Measurements from ENCODE around the gene SLC2A5. TPM values are rescaled to one million over a fixed set of nuclear protein-coding genes. Genes with fewer than 3 reads are reported as not detected.
"Not testable (repeated sequence)": the region's sequence is repeated elsewhere in the genome, so short reads cannot be mapped to it uniquely, and the experiment has no call there.

SLC2A5 gene
- total RNA-seq, 1 donor from 2014 or later, result 3.6 TPM

DNA sequence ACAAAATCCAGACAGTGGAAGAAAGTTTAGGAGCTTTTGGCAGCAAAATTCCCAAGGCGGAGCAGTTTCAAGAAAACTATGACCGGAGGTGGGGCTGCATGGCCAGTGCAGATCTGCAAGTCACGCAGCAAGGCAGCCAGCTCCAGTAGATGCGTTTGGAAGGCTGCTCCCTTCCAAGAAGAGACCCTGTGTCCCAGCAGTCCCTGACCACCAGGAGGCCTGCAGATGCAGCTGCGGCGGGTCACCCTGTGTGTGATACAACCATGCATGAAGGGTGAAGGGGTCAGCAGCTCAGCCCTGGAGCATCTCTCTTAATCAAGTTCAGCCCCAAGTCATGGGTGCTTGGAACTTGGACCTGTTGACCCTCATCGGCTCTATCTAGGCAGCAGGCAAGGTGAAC is 30.1 kb upstream of the SLC2A5 start:
- no peak overlapping the region for H3K4me3 Mint-ChIP-seq
- POLR2A ChIA-PET, result interaction anchor here (0.6 to 1.0 kb wide), 2 partner anchors 30 to 48 kb away, joined by 3 read pairs; no protein-coding TSS in a partner anchor
- intact Hi-C loops (cut with micrococcal nuclease), result no loop called here
- H3K27ac Mint-ChIP-seq, result no peak overlapping the region
- peaks cover 13% of the 10 kb centered on the region for H3K36me3 Mint-ChIP-seq (ENCODE audit: low read depth)
- ATAC-seq (ENCODE audit: low read depth) (no peak), DNase-seq (no peak)
- TF ChIP-seq, protein P1, sequence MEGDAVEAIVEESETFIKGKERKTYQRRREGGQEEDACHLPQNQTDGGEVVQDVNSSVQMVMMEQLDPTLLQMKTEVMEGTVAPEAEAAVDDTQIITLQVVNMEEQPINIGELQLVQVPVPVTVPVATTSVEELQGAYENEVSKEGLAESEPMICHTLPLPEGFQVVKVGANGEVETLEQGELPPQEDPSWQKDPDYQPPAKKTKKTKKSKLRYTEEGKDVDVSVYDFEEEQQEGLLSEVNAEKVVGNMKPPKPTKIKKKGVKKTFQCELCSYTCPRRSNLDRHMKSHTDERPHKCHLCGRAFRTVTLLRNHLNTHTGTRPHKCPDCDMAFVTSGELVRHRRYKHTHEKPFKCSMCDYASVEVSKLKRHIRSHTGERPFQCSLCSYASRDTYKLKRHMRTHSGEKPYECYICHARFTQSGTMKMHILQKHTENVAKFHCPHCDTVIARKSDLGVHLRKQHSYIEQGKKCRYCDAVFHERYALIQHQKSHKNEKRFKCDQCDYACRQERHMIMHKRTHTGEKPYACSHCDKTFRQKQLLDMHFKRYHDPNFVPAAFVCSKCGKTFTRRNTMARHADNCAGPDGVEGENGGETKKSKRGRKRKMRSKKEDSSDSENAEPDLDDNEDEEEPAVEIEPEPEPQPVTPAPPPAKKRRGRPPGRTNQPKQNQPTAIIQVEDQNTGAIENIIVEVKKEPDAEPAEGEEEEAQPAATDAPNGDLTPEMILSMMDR (IDR thresholded peaks at IDR 0.05), result no peak
- peaks cover 2% of the 10 kb centered on the region for H3K27me3 Mint-ChIP-seq
- H3K4me1 Mint-ChIP-seq, result no peaks in the 10 kb centered on the region
- no peaks in the 10 kb centered on the region for H3K9me3 Mint-ChIP-seq
- CTCF ChIA-PET, result interaction anchor here (1.2 to 4.0 kb wide), 3 partner anchors 89 to 181 kb away, joined by 4 to 40 read pairs (median 4); no protein-coding TSS in a partner anchor

DNA sequence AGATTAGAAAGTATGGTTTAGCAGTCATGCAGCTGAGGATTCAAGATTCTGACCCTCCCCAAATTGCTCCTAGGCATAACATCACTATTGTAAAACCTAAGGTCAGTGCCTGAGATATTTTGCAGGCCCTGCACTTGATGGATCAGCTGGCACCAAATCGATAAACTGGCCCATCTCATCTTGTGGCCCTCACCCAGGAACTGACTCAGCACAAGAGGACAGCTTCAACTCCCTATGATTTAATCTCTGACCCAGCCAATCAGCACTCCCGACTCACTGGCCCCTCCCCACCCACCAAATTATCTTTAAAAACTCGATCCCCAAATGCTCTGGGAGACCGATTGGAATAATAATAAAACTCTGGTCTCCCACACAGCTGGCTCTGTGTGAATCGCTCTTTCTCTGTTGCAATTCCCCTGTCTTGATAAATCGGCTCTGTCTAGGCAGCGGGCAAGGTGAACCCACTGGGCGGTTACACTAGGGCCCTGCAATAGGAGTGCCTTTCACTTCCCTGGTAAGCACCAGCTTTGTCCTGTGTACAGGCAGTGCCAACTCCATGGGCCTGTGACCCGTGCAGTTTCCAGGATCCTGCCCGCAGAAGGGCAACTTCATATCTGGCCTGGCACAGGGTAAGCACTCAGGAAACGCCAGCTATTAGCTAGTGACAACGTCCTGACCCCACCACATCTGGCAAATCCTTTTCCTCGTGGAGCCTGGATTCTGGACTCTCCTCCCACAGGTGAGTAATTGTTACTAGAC is 28.7 kb upstream of the SLC2A5 start:
- Mint-ChIP-seq H3K27me3 (peaks cover 2% of the 10 kb centered on the region), H3K9me3 (no peaks in the 10 kb centered on the region), H3K4me1 (no peaks in the 10 kb centered on the region), H3K4me3 (no peak overlapping the region), H3K36me3 (ENCODE audit: low read depth) (peaks cover 4% of the 10 kb centered on the region), H3K27ac (no peak overlapping the region)
- ChIA-PET POLR2A (interaction anchor here (0.5 kb wide), 1 partner anchor 16 kb away, joined by 3 read pairs; no protein-coding TSS in a partner anchor), CTCF (interaction anchor here (1.9 kb wide), 1 partner anchor 12 kb away, joined by 6 read pairs; no protein-coding TSS in a partner anchor)
- TF ChIP-seq, protein P1 (IDR thresholded peaks at IDR 0.05), result no peak
- intact Hi-C loops (cut with micrococcal nuclease), result no loop called here
- no peak for DNase-seq
- no peak for ATAC-seq (ENCODE audit: low read depth)

DNA sequence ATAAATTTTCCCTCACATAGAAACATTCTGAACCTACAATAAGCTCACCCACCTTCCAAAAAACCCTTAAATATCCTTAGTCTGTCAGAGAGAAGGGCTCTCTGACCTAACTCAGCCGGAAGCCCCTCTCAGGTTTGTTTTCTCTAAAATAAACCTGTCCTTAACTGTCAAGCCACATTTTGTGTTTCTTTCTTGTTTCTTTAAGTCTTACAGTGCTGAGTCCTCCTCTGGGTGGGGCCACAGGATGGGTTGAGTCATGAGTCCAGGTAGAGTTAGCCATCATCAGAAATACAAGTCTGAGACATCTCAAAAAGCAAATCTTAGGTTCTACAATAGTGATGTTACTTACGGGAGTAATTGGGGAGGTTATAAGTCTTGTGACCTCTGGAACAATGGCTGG is 26.4 kb upstream of the SLC2A5 start:
- TF ChIP-seq, protein P1 (IDR thresholded peaks at IDR 0.05), result no peak
- intact Hi-C loops (cut with micrococcal nuclease), result no loop called here
- ATAC-seq (ENCODE audit: low read depth), result no peak
- Mint-ChIP-seq H3K27me3 (peaks cover 2% of the 10 kb centered on the region), H3K27ac (no peak overlapping the region), H3K4me1 (no peaks in the 10 kb centered on the region), H3K4me3 (no peak overlapping the region), H3K9me3 (no peaks in the 10 kb centered on the region), H3K36me3 (ENCODE audit: low read depth) (no peaks in the 10 kb centered on the region)
- POLR2A ChIA-PET, result interaction anchor here (1.2 kb wide), 1 partner anchor 11 kb away, joined by 3 read pairs; no protein-coding TSS in a partner anchor
- CTCF ChIA-PET, result no interaction called here
- no peak for DNase-seq

DNA sequence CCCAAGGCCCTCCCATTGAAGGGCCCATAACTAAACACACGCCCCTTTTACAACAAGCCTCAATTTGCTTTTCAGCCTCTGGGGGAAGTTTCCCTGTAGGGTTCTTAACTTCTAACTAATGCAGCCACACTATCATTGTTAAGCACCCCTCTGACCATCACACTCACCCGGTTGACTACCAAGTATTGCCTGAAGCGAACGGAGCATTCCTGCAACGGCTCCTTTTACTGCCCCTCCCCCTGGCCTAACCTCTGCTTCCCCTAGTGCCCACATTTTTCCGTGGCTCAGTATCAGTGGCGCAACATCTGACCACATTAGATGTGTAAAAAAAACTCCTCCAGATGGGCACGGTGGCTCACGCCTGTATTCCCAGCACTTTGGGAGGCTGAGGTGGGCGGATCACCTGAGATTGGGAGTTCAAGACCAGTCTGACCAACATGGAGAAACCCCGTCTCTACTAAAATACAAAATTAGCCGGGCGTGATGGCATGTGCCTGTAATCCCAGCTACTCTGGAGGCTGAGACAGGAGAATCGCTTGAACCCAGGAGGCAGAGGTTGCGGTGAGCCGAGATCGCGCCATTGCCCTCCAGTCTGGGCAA is 24.7 kb upstream of the SLC2A5 start:
- CTCF ChIA-PET; H3K27ac Mint-ChIP-seq; intact Hi-C loops (cut with micrococcal nuclease); H3K9me3 Mint-ChIP-seq; H3K27me3 Mint-ChIP-seq; H3K4me3 Mint-ChIP-seq; POLR2A ChIA-PET; DNase-seq; ATAC-seq (ENCODE audit: low read depth); H3K36me3 Mint-ChIP-seq (ENCODE audit: low read depth); H3K4me1 Mint-ChIP-seq: not testable (repeated sequence)

DNA sequence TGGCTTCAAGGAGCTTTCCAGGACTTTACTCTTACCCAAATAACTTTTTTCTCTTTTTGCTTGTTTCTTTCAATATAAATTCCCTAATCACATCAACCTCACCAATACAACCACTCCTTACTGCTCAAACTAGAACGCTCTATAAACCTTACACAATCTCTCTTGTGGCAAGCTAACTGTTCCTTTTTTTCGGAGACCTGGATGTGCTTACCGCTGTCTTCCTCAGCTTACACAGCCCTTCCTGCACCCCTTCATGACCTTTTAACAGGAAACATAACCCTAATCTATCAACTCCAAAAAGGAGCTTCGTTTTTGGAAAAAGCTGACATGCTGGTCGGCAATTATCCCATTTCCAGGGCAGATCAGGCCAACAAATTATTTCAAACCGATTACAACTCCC is 24.1 kb upstream of the SLC2A5 start:
- no peak for ATAC-seq (ENCODE audit: low read depth)
- H3K36me3 Mint-ChIP-seq (ENCODE audit: low read depth), result no peaks in the 10 kb centered on the region
- no peak overlapping the region for H3K27ac Mint-ChIP-seq
- peaks cover 7% of the 10 kb centered on the region for H3K27me3 Mint-ChIP-seq
- H3K4me3 Mint-ChIP-seq, result no peak overlapping the region
- no peaks in the 10 kb centered on the region for H3K9me3 Mint-ChIP-seq
- POLR2A ChIA-PET, result interaction anchor here (0.6 kb wide), 1 partner anchor 26 kb away, joined by 3 read pairs; no protein-coding TSS in a partner anchor
- CTCF ChIA-PET, result no interaction called here
- DNase-seq, result no peak
- TF ChIP-seq, protein P1 (IDR thresholded peaks at IDR 0.05), result no peak
- intact Hi-C loops (cut with micrococcal nuclease), result no loop called here
- H3K4me1 Mint-ChIP-seq, result no peaks in the 10 kb centered on the region

Data from activated B cell treated with CpG ODN at 0.5 μM for 24 hours (primary cell).